HCT116 (cell line): ENCODE data around the gene CTXN1. TPM values are rescaled to one million over a fixed set of nuclear protein-coding genes. Genes with fewer than 3 reads are reported as not detected.

Experiments
- ATAC-seq: fragments of 200-7000 bp; cut with Tn5 transposase; 2 replicates; pipeline ENCODE4 v1.9.1; 2020; ENCODE audit warnings: mild to moderate bottlenecking, moderate library complexity
- BruUV-seq: library from RNA; stranded (reverse); fragments of 400-500 nt; replicated peaks from 2 replicates; lab custom pipeline; 2021; lab: Mats Ljungman, UMichigan
- CTCF ChIA-PET: fragments of 300-600 bp; sonication (Branson Sonifier 250); formaldehyde crosslinking; loops from one replicate; lab custom pipeline; 2021; ENCODE audit warnings: antibody characterized with exemption; lab: Charles Lee
- POLR2A ChIA-PET: fragments of 300-600, 350-600 bp; sonication (Branson Sonifier 250); formaldehyde crosslinking; loops from one replicate; lab custom pipeline; 2021; ENCODE audit warnings: antibody characterized with exemption; lab: Charles Lee
- RAD21 ChIA-PET, 2 experiments: fragments of 300-600 bp; sonication (Branson Sonifier 250); formaldehyde crosslinking; loops; one replicate each; lab custom pipeline; 2023; ENCODE audit warnings: low total read pairs in 2 of 2; ENCODE audit not compliant: uncharacterized antibody in 2 of 2, unreplicated experiment in 2 of 2, low non-redundant PET in 1 of 2; lab: Charles Lee
- DNase-seq: peaks from one replicate; pipeline ENCODE4 v3.0.0-alpha.2; 2010; ENCODE audit warnings: low read depth, low spot score
- H2AFZ ChIP-seq: fragments of 200-600 bp; shearing (Covaris generic), sonication (generic); 2 replicates; pipeline ENCODE4 v1.6.1; 2017; ENCODE audit warnings: low read depth, mixed run types, mixed read lengths, antibody characterized with exemption, low read length; ENCODE audit not compliant: poor library complexity, severe bottlenecking
- H3K27ac ChIP-seq: 2 replicates; pipeline ENCODE4 v1.5.1; 2012; ENCODE audit warnings: low read depth, low read length
- H3K27me3 ChIP-seq: fragments of 200-600 bp; sonication (generic); 2 replicates; pipeline ENCODE4 v1.6.1; 2016; ENCODE audit warnings: mixed run types, low read length, mixed read lengths; ENCODE audit not compliant: insufficient read depth
- H3K36me3 ChIP-seq, 2 experiments: fragments of 200-500 bp in 1 of 2; fragments of 200-600 bp in 1 of 2; sonication (Bioruptor generic) in 1 of 2; sonication (generic) in 1 of 2; 2 replicates each; pipeline versions ENCODE4 v1.5.1 to v1.6.1; 2014 to 2016; ENCODE audit warnings: low read length in 2 of 2, inconsistent platforms in 1 of 2, mixed read lengths in 1 of 2, mixed run types in 1 of 2; ENCODE audit not compliant: insufficient read depth in 2 of 2, control insufficient read depth in 1 of 2
- H3K4me1 ChIP-seq, 2 experiments: fragments of 200-600 bp in 1 of 2; sonication (generic) in 1 of 2; 2 replicates each; pipeline versions ENCODE4 v1.5.1 to v1.6.1; 2012 to 2017; ENCODE audit warnings: low read length in 2 of 2, inconsistent platforms in 1 of 2, mild to moderate bottlenecking in 1 of 2, mixed read lengths in 1 of 2, mixed run types in 1 of 2, moderate library complexity in 1 of 2; ENCODE audit not compliant: insufficient read depth in 2 of 2, control insufficient read depth in 1 of 2
- H3K4me2 ChIP-seq: fragments of 200-600 bp; sonication (generic); 2 replicates; pipeline ENCODE4 v1.6.1; 2017; ENCODE audit warnings: mixed run types, low read length, mixed read lengths
- H3K4me3 ChIP-seq, 2 experiments: fragments of 200-600 bp in 1 of 2; sonication (generic) in 1 of 2; replicated peaks in 1 of 2; 2 replicates each; pipeline ENCODE4 v1.5.1; 2011 to 2016; ENCODE audit warnings: low read length in 2 of 2, control low read depth in 1 of 2, low read depth in 1 of 2, mild to moderate bottlenecking in 1 of 2, mixed read lengths in 1 of 2, mixed run types in 1 of 2
- H3K79me2 ChIP-seq: fragments of 200-600 bp; sonication (generic); 2 replicates; pipeline ENCODE4 v1.6.1; 2017; ENCODE audit warnings: mild to moderate bottlenecking, mixed run types, low read length, moderate library complexity, mixed read lengths; ENCODE audit not compliant: insufficient read depth
- H3K9ac ChIP-seq: fragments of 200-600 bp; sonication (generic); 2 replicates; pipeline ENCODE4 v1.6.1; 2016; ENCODE audit warnings: low read length, mixed read lengths
- H3K9me2 ChIP-seq: fragments of 200-600 bp; sonication (generic), shearing (Covaris generic); 2 replicates; pipeline ENCODE4 v1.6.1; 2017; ENCODE audit warnings: mixed run types, mild to moderate bottlenecking, moderate library complexity; ENCODE audit not compliant: insufficient read depth
- H3K9me3 ChIP-seq, 2 experiments: fragments of 200-500 bp in 1 of 2; fragments of 200-600 bp in 1 of 2; sonication (Bioruptor generic) in 1 of 2; sonication (generic) in 1 of 2; 2 replicates each; pipeline ENCODE4 v1.6.1; 2014 to 2017; ENCODE audit warnings: low read length in 2 of 2, mixed read lengths in 2 of 2, inconsistent platforms in 1 of 2, low read depth in 1 of 2, mild to moderate bottlenecking in 1 of 2, mixed run types in 1 of 2, moderate library complexity in 1 of 2; ENCODE audit not compliant: control insufficient read depth in 1 of 2, insufficient read depth in 1 of 2
- H4K20me1 ChIP-seq: fragments of 200-600 bp; sonication (generic), shearing (Covaris generic); 2 replicates; pipeline ENCODE4 v1.6.1; 2017; ENCODE audit warnings: mixed run types, mild to moderate bottlenecking, moderate library complexity; ENCODE audit not compliant: insufficient read depth
- ATF3 ChIP-seq: IDR thresholded peaks from 2 replicates; pipeline ENCODE4 v1.6.1; 2012
- EZH2 ChIP-seq: fragments of 200-600 bp; sonication (generic); IDR thresholded peaks from 2 replicates; pipeline ENCODE4 v1.6.1; 2017; ENCODE audit warnings: antibody characterized with exemption, mixed run types
- EZH2phosphoT487 ChIP-seq: fragments of 200-600 bp; IDR thresholded peaks from 2 replicates; pipeline ENCODE4 v1.6.1; 2018; ENCODE audit warnings: antibody characterized with exemption, borderline replicate concordance
- FOSL1 ChIP-seq: IDR thresholded peaks from 2 replicates; pipeline ENCODE4 v1.6.1; 2012; ENCODE audit warnings: low read depth
- MAX ChIP-seq: IDR thresholded peaks from 2 replicates; pipeline ENCODE4 v1.6.1; 2012
- POLR2A ChIP-seq: IDR thresholded peaks from 2 replicates; pipeline ENCODE4 v1.7.0; 2011; ENCODE audit warnings: borderline replicate concordance; ENCODE audit not compliant: insufficient read depth, insufficient read length; ENCODE audit errors: extremely low read depth
- POLR2AphosphoS5 ChIP-seq: IDR thresholded peaks from 2 replicates; pipeline ENCODE4 v1.6.1; 2011; ENCODE audit warnings: mild to moderate bottlenecking, low read depth, low read length, moderate library complexity
- SIN3A ChIP-seq: IDR thresholded peaks from 2 replicates; pipeline ENCODE4 v1.6.1; 2012; ENCODE audit warnings: low read depth
- SP1 ChIP-seq: IDR thresholded peaks from 2 replicates; pipeline ENCODE4 v1.6.1; 2012; ENCODE audit warnings: low read depth
- SRF ChIP-seq: IDR thresholded peaks from 2 replicates; pipeline ENCODE4 v1.6.1; 2012; ENCODE audit warnings: low read depth
- TCF7L2 ChIP-seq: IDR thresholded peaks from 2 replicates; pipeline ENCODE4 v1.7.0; 2011; ENCODE audit warnings: borderline replicate concordance, inconsistent platforms; ENCODE audit not compliant: insufficient read depth, insufficient read length; ENCODE audit errors: extremely low read depth
- YY1 ChIP-seq: IDR thresholded peaks from 2 replicates; pipeline ENCODE4 v1.6.1; 2011; ENCODE audit warnings: low read length, low read depth, moderate library complexity, mild to moderate bottlenecking; ENCODE audit not compliant: insufficient replicate concordance; ENCODE audit errors: extremely low read depth
- ZNF274 ChIP-seq: fragments of 200-500 bp; sonication (Bioruptor generic); IDR thresholded peaks from 2 replicates; pipeline ENCODE4 v1.6.1; 2014; ENCODE audit warnings: mild to moderate bottlenecking, low read depth, low read length, inconsistent platforms
- intact Hi-C: fragments of 100-400 bp; cut with micrococcal nuclease; formaldehyde crosslinking; loops from 2 replicates; pipeline ENCODE4 v1.10.0; 2022
- total RNA-seq: library from RNA; stranded (reverse); gene quantifications from one replicate; pipeline ENCODE4 v1.2.1, GENCODE V29; 2021; ENCODE audit not compliant: unreplicated experiment
- TF ChIP-seq, protein P1 (sequence below), 3 experiments: fragments of 200-600 bp in 1 of 3; sonication (generic) in 1 of 3; IDR thresholded peaks in 2 of 3; conservative IDR thresholded peaks in 1 of 3; 2 replicates each; pipeline ENCODE4 v1.5.1; 2012 to 2017; ENCODE audit warnings: low read depth in 2 of 3, low read length in 2 of 3, antibody characterized with exemption in 1 of 3, borderline replicate concordance in 1 of 3, control low read depth in 1 of 3, mild to moderate bottlenecking in 1 of 3, mixed read lengths in 1 of 3, mixed run types in 1 of 3, moderate library complexity in 1 of 3; ENCODE audit not compliant: insufficient read depth in 1 of 3
- TF ChIP-seq, protein P2 (sequence below): IDR thresholded peaks from 2 replicates; pipeline ENCODE4 v1.6.1; 2011; ENCODE audit warnings: mild to moderate bottlenecking, low read length, moderate library complexity; ENCODE audit not compliant: insufficient replicate concordance; ENCODE audit errors: extremely low read depth

Gene CTXN1
- total RNA-seq, 1 experiment from 2014 or later = 56.0 TPM

GRCh38 chr19:7908078-7908699 is 17.7 kb downstream of the CTXN1 start (continued):
- TF ChIP-seq ATF3 = no peak
- no peak for TF ChIP-seq SIN3A
- no peak for TF ChIP-seq YY1
- no peak for TF ChIP-seq MAX
- no peak for TF ChIP-seq POLR2AphosphoS5
- TF ChIP-seq SRF = no peak
- TF ChIP-seq, protein P1, sequence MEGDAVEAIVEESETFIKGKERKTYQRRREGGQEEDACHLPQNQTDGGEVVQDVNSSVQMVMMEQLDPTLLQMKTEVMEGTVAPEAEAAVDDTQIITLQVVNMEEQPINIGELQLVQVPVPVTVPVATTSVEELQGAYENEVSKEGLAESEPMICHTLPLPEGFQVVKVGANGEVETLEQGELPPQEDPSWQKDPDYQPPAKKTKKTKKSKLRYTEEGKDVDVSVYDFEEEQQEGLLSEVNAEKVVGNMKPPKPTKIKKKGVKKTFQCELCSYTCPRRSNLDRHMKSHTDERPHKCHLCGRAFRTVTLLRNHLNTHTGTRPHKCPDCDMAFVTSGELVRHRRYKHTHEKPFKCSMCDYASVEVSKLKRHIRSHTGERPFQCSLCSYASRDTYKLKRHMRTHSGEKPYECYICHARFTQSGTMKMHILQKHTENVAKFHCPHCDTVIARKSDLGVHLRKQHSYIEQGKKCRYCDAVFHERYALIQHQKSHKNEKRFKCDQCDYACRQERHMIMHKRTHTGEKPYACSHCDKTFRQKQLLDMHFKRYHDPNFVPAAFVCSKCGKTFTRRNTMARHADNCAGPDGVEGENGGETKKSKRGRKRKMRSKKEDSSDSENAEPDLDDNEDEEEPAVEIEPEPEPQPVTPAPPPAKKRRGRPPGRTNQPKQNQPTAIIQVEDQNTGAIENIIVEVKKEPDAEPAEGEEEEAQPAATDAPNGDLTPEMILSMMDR (IDR thresholded peaks at IDR 0.05 in 2 of 3, conservative IDR thresholded peaks at IDR 0.05 in 1 of 3; ENCODE audit: borderline replicate concordance in 1 of 3, insufficient read depth in 1 of 3, low read depth in 2 of 3, low read length in 2 of 3) = no peak
- TF ChIP-seq POLR2A = no peak
- no peak for TF ChIP-seq TCF7L2
- no peak for TF ChIP-seq SP1
- TF ChIP-seq EZH2phosphoT487 = no peak

DNA sequence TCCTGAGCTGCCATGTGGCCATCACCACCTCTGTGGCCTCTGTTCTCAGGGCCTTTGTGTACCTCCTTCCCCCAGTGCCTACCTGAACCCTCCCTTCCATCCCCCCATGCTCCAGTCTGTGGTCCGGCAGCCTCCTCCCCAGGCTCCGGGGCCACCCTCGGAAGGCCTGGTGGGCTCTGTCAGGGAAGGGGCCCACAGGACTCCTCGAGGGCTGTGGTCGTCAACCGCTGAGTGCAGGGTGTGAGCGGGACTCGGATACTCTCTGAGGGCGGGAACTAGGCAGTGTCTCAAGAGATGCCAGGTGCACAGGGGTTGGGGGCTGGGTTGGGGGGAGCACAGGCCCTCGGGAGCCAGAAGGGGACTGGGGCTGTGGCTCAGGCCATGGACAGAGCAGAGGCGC is 18.4 kb downstream of the CTXN1 start:
- ChIA-PET CTCF (no interaction called here), POLR2A (no interaction called here), RAD21 (no interaction called here)
- Histone ChIP-seq H4K20me1 (no peaks in the 10 kb centered on the region), H2AFZ (no peak overlapping the region), H3K4me2 (no peak overlapping the region), H3K79me2 (peaks cover 62% of the 10 kb centered on the region), H3K9me3 (no peaks in the 10 kb centered on the region), H3K4me1 (peaks cover 3 to 22% of the 10 kb centered on the region in 2 experiments; a peak in 2 of 4 replicates), H3K9me2 (no peaks in the 10 kb centered on the region), H3K4me3 (no peak overlapping the region), H3K27me3 (no peaks in the 10 kb centered on the region), H3K36me3 (peaks cover 5 to 6% of the 10 kb centered on the region in 2 experiments; a peak in 3 of 4 replicates), H3K9ac (no peak overlapping the region), H3K27ac (no peak overlapping the region)
- no peak for DNase-seq
- no TSS peak for BruUV-seq
- intact Hi-C loops = no loop called here
- ATAC-seq = no peak
- TF ChIP-seq EZH2 = no peak
- TF ChIP-seq MAX = no peak
- TF ChIP-seq ATF3 = no peak
- no peak for TF ChIP-seq ZNF274
- TF ChIP-seq, protein P1 (IDR thresholded peaks at IDR 0.05 in 2 of 3, conservative IDR thresholded peaks at IDR 0.05 in 1 of 3; ENCODE audit: borderline replicate concordance in 1 of 3, insufficient read depth in 1 of 3, low read depth in 2 of 3, low read length in 2 of 3) = no peak
- TF ChIP-seq, protein P2, sequence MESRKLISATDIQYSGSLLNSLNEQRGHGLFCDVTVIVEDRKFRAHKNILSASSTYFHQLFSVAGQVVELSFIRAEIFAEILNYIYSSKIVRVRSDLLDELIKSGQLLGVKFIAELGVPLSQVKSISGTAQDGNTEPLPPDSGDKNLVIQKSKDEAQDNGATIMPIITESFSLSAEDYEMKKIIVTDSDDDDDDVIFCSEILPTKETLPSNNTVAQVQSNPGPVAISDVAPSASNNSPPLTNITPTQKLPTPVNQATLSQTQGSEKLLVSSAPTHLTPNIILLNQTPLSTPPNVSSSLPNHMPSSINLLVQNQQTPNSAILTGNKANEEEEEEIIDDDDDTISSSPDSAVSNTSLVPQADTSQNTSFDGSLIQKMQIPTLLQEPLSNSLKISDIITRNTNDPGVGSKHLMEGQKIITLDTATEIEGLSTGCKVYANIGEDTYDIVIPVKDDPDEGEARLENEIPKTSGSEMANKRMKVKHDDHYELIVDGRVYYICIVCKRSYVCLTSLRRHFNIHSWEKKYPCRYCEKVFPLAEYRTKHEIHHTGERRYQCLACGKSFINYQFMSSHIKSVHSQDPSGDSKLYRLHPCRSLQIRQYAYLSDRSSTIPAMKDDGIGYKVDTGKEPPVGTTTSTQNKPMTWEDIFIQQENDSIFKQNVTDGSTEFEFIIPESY = no peak
- no peak for TF ChIP-seq FOSL1
